Neural cell (in vitro differentiated cells): ENCODE results near the gene FKRP.

Experiments used
- EP300 ChIP-seq: fragments of 450-650 bp; conservative IDR thresholded peaks from 2 replicates; pipeline ENCODE4 v1.6.1; 2014; ENCODE audit warnings: antibody characterized with exemption, mild to moderate bottlenecking, moderate library complexity; ENCODE audit not compliant: poor library complexity, severe bottlenecking
- EZH2 ChIP-seq: fragments of 200-600, 300-800 bp; shearing (Covaris generic), sonication (generic); IDR thresholded peaks from 2 replicates; pipeline ENCODE4 v1.6.1; 2014; ENCODE audit warnings: antibody characterized with exemption, low read length, borderline replicate concordance, mild to moderate bottlenecking; ENCODE audit not compliant: insufficient read depth, poor library complexity, severe bottlenecking
- TAF1 ChIP-seq: IDR thresholded peaks from 2 replicates; pipeline ENCODE4 v1.6.1; 2012; ENCODE audit warnings: low read depth
- TF ChIP-seq, protein P1 (sequence below): fragments of 450-650 bp; IDR thresholded peaks from 2 replicates; pipeline ENCODE4 v1.5.1; 2014; ENCODE audit warnings: antibody characterized with exemption, mild to moderate bottlenecking, moderate library complexity; ENCODE audit not compliant: poor library complexity, severe bottlenecking

DNA sequence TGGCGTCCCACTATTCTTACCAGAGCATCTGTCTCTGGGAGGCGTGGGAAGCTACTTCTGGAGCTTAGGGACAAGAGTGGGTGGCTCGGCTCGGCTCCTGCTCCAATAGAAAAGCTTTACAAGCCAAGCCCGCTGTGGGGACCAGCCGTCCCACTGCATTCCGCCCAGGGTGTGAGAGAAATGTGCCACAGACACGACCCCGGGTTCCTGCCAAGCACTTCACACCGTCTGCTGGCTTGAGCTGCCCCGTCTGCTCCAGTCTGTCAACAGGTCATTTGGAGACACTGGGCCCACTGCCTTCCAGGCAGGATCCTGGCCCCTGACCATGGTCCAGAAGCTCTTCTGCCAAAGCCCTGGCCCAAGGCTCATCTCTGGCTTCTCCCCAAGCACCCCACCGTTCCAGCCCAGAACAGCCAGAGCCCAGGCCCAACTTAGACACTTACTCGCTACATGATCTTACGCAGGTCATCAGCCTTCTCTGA is 6.5 kb upstream of the FKRP start:
- TF ChIP-seq, protein P1, sequence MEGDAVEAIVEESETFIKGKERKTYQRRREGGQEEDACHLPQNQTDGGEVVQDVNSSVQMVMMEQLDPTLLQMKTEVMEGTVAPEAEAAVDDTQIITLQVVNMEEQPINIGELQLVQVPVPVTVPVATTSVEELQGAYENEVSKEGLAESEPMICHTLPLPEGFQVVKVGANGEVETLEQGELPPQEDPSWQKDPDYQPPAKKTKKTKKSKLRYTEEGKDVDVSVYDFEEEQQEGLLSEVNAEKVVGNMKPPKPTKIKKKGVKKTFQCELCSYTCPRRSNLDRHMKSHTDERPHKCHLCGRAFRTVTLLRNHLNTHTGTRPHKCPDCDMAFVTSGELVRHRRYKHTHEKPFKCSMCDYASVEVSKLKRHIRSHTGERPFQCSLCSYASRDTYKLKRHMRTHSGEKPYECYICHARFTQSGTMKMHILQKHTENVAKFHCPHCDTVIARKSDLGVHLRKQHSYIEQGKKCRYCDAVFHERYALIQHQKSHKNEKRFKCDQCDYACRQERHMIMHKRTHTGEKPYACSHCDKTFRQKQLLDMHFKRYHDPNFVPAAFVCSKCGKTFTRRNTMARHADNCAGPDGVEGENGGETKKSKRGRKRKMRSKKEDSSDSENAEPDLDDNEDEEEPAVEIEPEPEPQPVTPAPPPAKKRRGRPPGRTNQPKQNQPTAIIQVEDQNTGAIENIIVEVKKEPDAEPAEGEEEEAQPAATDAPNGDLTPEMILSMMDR: no peak
- TF ChIP-seq EP300 (no peak), TAF1 (no peak), EZH2 (no peak)
